ENCODE results near the gene LCP2.
"Not testable (repeated sequence)": the region's sequence is repeated elsewhere in the genome, so short reads cannot be mapped to it uniquely, and the experiment has no call there.

Gene LCP2

GRCh38 chr5:170248931-170249227, 48.7 kb downstream of the LCP2 start:
- not testable (repeated sequence) for ATAC-seq (ENCODE audit: low read depth); H3K27me3 Mint-ChIP-seq; H3K4me3 Mint-ChIP-seq; H3K27ac Mint-ChIP-seq; H3K9me3 Mint-ChIP-seq; DNase-seq (ENCODE audit: low spot score in 2 of 2); H3K4me1 Mint-ChIP-seq
- peaks cover 22% of the 10 kb centered on the region for H3K36me3 Mint-ChIP-seq

GRCh38 chr5:170248172-170248930, 49.2 kb downstream of the LCP2 start:
- Mint-ChIP-seq H3K4me3 (no peak overlapping the region), H3K36me3 (peaks cover 22% of the 10 kb centered on the region), H3K4me1 (peaks cover 2% of the 10 kb centered on the region), H3K9me3 (no peaks in the 10 kb centered on the region), H3K27me3 (peaks cover 4% of the 10 kb centered on the region), H3K27ac (no peak overlapping the region)
- ATAC-seq (ENCODE audit: low read depth) = no peak
- DNase-seq (ENCODE audit: low spot score in 2 of 2) = no peak

GRCh38 chr5:170247363-170247762, 50.2 kb downstream of the LCP2 start:
- Mint-ChIP-seq H3K9me3 (no peaks in the 10 kb centered on the region), H3K4me3 (no peak overlapping the region), H3K27me3 (peaks cover 4% of the 10 kb centered on the region), H3K36me3 (peaks cover 22% of the 10 kb centered on the region), H3K27ac (no peak overlapping the region), H3K4me1 (peaks cover 2% of the 10 kb centered on the region)
- no peak for ATAC-seq (ENCODE audit: low read depth)
- DNase-seq (ENCODE audit: low spot score in 2 of 2) = no peak

- H3K27ac Mint-ChIP-seq = no peak overlapping the region
- no peaks in the 10 kb centered on the region for H3K9me3 Mint-ChIP-seq
- H3K4me3 Mint-ChIP-seq = no peak overlapping the region
- no peak for ATAC-seq (ENCODE audit: low read depth)
- peaks cover 4% of the 10 kb centered on the region for H3K27me3 Mint-ChIP-seq
- H3K4me1 Mint-ChIP-seq = peaks cover 2% of the 10 kb centered on the region
- H3K36me3 Mint-ChIP-seq = peaks cover 22% of the 10 kb centered on the region
- no peak for DNase-seq (ENCODE audit: low spot score in 2 of 2)
Observed at GRCh38 chr5:170246126-170246870, 51.3 kb downstream of the LCP2 start.

GRCh38 chr5:170245436-170245835, 52.1 kb downstream of the LCP2 start:
- H3K4me3 Mint-ChIP-seq = not testable (repeated sequence)

GRCh38 chr5:170238456-170239196, 59.0 kb downstream of the LCP2 start:
- Mint-ChIP-seq H3K9me3 (no peaks in the 10 kb centered on the region), H3K36me3 (no peaks in the 10 kb centered on the region), H3K27me3 (peaks cover 2% of the 10 kb centered on the region), H3K4me3 (no peak overlapping the region), H3K27ac (no peak overlapping the region), H3K4me1 (no peaks in the 10 kb centered on the region)
- ATAC-seq (ENCODE audit: low read depth) (no peak), DNase-seq (ENCODE audit: low spot score in 2 of 2) (no peak)

More at GRCh38 chr5:170245436-170245835, 52.1 kb downstream of the LCP2 start:
- H3K36me3 Mint-ChIP-seq = peaks cover 20% of the 10 kb centered on the region
- not testable (repeated sequence) for H3K9me3 Mint-ChIP-seq; H3K27ac Mint-ChIP-seq; H3K27me3 Mint-ChIP-seq; ATAC-seq (ENCODE audit: low read depth); H3K4me1 Mint-ChIP-seq; DNase-seq (ENCODE audit: low spot score in 2 of 2)

GRCh38 chr5:170235876-170236864, 61.4 kb downstream of the LCP2 start:
- ATAC-seq (ENCODE audit: low read depth) (no peak), DNase-seq (ENCODE audit: low spot score in 2 of 2) (no peak)
- no peaks in the 10 kb centered on the region for H3K9me3 Mint-ChIP-seq
- peaks cover 2% of the 10 kb centered on the region for H3K27me3 Mint-ChIP-seq
- no peak overlapping the region for H3K27ac Mint-ChIP-seq
- no peaks in the 10 kb centered on the region for H3K4me1 Mint-ChIP-seq
- no peaks in the 10 kb centered on the region for H3K36me3 Mint-ChIP-seq
- H3K4me3 Mint-ChIP-seq = no peak overlapping the region

GRCh38 chr5:170233358-170233892, 64.2 kb downstream of the LCP2 start:
- DNase-seq (ENCODE audit: low spot score in 2 of 2) = no peak
- no peaks in the 10 kb centered on the region for H3K4me1 Mint-ChIP-seq
- H3K4me3 Mint-ChIP-seq = no peak overlapping the region
- no peak overlapping the region for H3K27ac Mint-ChIP-seq
- no peaks in the 10 kb centered on the region for H3K9me3 Mint-ChIP-seq
- H3K27me3 Mint-ChIP-seq = peaks cover 3% of the 10 kb centered on the region
- ATAC-seq (ENCODE audit: low read depth) = no peak
- no peaks in the 10 kb centered on the region for H3K36me3 Mint-ChIP-seq

GRCh38 chr5:170232786-170233185, 64.8 kb downstream of the LCP2 start, which contains the start of gene C5orf58:
Gene C5orf58 (plus strand): TSS chr5:170232985. CDS start chr5:170234977, 1,992 bp downstream.
- Mint-ChIP-seq H3K27ac (no peak within 1 kb of the TSS), H3K27me3 (peaks cover 2% of the 10 kb centered on the region), H3K4me3 (no peak within 1 kb of the TSS), H3K4me1 (no peaks in the 10 kb centered on the region), H3K36me3 (no peaks in the 10 kb centered on the region), H3K9me3 (no peaks in the 10 kb centered on the region)
- DNase-seq (ENCODE audit: low spot score in 2 of 2) (no peak), ATAC-seq (ENCODE audit: low read depth) (no peak)

GRCh38 chr5:170228762-170229435, 68.7 kb downstream of the LCP2 start:
- Mint-ChIP-seq H3K27ac (no peak overlapping the region), H3K9me3 (no peaks in the 10 kb centered on the region), H3K36me3 (no peaks in the 10 kb centered on the region), H3K4me1 (peaks cover 2% of the 10 kb centered on the region), H3K27me3 (peaks cover 7% of the 10 kb centered on the region), H3K4me3 (no peak overlapping the region)
- DNase-seq (ENCODE audit: low spot score in 2 of 2) (no peak), ATAC-seq (ENCODE audit: low read depth) (no peak)

GRCh38 chr5:170226661-170227060, 70.9 kb downstream of the LCP2 start:
- no peak for DNase-seq (ENCODE audit: low spot score in 2 of 2)
- Mint-ChIP-seq H3K27ac (no peak overlapping the region), H3K4me3 (no peak overlapping the region), H3K36me3 (no peaks in the 10 kb centered on the region), H3K27me3 (peaks cover 7% of the 10 kb centered on the region), H3K4me1 (peaks cover 2% of the 10 kb centered on the region), H3K9me3 (no peaks in the 10 kb centered on the region)
- no peak for ATAC-seq (ENCODE audit: low read depth)

- H3K27ac Mint-ChIP-seq = no peak overlapping the region
- H3K27me3 Mint-ChIP-seq = peaks cover 7% of the 10 kb centered on the region
- ATAC-seq (ENCODE audit: low read depth) (no peak), DNase-seq (ENCODE audit: low spot score in 2 of 2) (no peak)
- H3K36me3 Mint-ChIP-seq = no peaks in the 10 kb centered on the region
- no peaks in the 10 kb centered on the region for H3K9me3 Mint-ChIP-seq
- no peak overlapping the region for H3K4me3 Mint-ChIP-seq
- H3K4me1 Mint-ChIP-seq = peaks cover 2% of the 10 kb centered on the region
Observed at GRCh38 chr5:170226129-170226615, 71.4 kb downstream of the LCP2 start.
